GM20431 (cell line): Measurements from ENCODE around the gene WNT9A.
"Not testable (repeated sequence)": the region's sequence is repeated elsewhere in the genome, so short reads cannot be mapped to it uniquely, and the experiment has no call there.

Experiments
- in situ Hi-C: fragments of 300-500 bp; cut with MseI, MboI; formaldehyde crosslinking; loops from one replicate; pipeline ENCODE4 v1.15.0; 2020; ENCODE audit warnings: low sequenced_read_pairs; ENCODE audit not compliant: unreplicated experiment

WNT9A gene, protein sequence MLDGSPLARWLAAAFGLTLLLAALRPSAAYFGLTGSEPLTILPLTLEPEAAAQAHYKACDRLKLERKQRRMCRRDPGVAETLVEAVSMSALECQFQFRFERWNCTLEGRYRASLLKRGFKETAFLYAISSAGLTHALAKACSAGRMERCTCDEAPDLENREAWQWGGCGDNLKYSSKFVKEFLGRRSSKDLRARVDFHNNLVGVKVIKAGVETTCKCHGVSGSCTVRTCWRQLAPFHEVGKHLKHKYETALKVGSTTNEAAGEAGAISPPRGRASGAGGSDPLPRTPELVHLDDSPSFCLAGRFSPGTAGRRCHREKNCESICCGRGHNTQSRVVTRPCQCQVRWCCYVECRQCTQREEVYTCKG

DNA sequence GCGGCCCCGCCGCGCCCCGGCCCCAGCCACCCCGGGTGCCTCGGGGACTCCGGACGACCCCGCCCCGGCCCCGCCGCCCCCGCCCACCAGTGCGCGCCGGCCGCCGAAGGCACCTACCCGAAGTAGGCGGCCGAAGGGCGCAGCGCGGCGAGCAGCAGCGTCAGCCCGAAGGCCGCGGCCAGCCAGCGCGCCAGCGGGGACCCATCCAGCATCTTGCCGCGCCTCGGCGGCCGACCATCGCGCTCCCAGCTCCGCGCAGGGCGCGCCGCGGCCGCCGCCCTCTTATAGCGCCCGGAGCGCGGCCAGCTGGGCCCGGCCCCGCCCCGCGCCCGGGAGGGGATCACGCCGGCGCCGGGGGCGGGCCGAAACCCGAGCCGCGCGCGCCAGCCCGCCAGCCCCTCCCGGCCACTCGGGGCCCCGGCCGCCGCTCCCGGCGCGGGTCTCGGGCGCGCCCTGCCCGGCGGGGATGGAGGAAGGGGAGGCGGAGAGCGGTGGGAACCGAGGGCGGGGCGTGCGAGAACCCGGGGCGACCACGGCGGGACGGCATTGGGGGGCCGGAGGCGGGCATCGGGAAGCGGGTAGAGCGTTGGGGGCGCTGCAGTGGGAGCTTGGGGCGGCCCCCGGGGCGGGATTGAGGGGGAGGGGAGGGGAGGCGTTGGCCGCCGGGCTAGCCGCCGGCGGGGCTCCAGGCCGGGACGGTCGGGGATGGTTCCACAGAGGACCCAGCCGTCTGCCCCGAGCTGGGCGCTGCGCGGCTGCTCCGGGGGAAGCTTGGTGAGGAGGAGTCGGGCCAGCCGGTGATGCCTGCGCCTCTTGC is at the start of gene WNT9A:
WNT9A (minus strand) TSS at position 257 of the 817 bp plus-strand sequence; CDS start at position 212, 45 bp downstream.
- in situ Hi-C loops = no loop called here

GRCh38 chr1:227996187-227996950 is 48.6 kb upstream of the WNT9A start:
- in situ Hi-C loops = no loop called here

DNA sequence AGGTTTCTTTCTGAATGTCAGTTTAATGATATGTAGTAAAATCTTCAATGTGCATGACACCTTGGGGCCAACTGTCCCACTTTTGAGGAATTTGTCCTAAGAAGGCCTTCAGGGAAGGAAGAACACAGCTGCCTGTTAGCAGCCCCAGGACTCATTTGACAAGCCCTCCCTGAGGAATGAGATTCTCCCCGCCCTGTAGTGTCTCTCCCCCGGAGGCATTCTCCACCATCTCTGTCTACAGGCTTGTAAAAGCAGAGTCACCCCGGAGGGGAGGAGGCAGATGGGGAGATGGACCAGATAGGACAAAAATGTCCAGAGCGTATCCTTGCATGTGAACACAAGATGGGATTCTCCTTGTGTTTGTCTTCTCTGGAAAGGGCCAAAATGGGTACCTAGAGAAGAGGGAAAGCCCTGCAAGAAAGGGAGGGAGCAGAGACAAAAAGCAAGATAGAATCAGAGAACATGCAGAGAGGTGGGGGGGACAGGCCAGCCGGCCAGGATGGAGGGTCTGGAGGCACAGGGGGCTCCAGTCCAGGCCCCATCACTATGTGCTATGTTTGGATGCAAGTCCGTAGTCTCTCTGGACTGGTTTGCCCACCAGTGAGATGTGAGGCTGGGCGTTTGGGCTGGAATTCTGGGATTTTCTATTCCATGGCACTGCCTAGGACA is 47.0 kb upstream of the WNT9A start:
- in situ Hi-C loops = no loop called here

DNA sequence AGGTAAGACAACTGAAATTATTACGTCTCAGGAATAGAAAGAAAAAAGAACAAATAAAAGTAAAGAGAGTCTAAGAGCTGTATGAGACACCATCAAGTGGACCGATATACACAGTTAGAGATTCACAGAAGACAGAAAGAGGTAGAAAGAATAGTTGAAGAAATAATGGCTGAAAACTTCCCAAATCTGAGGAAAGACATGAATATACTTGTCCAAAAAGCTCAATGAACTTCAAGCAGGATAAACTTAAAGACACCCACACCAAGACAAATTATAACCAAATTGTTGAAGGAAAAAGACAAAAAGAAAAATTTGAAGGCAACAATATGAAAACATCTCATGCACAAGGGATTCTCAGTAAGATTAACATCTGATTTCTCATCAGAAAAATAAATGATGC is 39.4 kb upstream of the WNT9A start:
- in situ Hi-C loops = no loop called here

DNA sequence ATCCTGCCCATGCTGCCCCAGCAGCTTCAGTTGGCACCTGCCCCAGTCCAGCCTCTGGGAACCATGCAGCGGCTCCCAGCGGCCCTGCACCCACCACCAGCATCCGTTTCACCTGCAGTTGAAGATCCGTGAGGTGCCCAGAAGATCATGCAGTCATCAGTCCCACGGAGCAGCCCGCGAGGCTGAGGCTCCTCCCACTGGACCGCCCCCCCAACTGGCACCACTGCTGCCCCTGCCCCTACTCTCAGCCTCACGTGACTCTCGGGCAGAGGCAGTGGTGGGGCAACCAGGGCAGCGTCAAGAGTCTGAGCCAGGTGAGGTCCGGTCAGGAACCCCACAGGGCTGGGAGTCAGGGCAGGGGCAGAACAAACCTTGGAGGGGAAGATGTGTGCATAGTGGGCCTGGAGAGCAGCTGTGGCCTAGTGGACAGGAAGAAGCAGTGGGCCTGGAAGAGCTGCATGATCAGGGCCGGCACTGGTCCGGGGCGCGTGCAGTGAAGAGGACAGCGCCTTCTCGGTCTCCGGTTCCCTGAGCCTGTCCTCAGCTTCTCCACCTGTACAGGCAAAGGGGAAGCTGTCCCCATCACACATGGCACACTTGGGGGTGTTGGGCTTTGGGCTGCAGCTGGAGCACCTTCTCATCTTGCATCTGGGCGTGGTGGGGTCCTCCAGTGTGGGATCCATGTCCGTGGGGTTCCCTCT is 28.0 kb upstream of the WNT9A start:
- in situ Hi-C loops = not testable (repeated sequence)

DNA sequence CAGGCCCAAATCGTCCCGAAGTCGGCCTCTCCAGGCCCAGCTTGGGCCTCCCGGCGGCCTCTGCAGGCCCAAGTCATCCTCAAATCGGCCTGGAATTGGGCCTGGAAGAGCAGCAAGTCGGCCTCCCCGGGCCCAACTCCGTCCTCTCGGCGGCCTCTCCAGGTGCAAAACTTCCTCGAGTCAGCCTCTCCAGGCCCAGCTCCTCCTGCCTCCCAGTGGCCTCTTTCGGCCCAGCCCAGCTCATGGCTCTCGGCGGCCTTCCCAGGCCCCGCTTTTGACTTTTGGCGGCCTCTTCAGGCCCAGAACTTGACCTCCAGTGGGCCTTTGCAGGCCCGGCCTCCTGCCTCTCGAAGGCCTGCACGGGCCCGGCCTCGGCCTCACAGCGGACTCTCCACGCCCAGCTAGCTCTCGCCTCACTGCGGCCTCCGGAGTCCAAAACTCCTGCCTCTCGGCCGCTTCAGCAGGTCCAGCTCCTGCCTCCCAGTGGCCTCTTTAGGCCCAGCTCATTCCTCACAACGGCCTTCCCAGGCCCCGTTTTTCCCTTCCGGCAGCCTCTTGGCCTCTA is 26.1 kb upstream of the WNT9A start:
- in situ Hi-C loops = not testable (repeated sequence)

GRCh38 chr1:227972843-227973374 is 25.2 kb upstream of the WNT9A start:
- in situ Hi-C loops = not testable (repeated sequence)

DNA sequence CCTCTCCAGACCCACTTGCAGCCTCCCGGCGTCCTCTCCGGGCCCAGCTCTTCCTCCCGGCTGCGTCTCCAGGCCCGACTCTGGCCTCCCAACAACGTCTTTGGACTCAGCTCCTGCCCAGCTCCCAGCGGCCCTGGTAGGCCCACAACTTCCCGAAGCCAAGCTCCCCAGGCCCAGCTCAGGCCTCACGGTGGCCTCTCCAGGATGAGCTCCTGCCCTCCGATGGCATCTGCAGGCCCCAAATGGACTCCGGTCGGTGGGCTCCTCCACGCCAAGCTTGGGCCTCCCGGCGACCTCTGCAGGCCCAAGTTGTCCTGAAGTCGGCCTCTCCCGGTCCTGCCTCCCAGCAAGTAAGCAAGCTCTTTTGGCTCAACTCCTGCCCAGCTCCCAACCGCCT is 24.5 kb upstream of the WNT9A start:
- in situ Hi-C loops = not testable (repeated sequence)

DNA sequence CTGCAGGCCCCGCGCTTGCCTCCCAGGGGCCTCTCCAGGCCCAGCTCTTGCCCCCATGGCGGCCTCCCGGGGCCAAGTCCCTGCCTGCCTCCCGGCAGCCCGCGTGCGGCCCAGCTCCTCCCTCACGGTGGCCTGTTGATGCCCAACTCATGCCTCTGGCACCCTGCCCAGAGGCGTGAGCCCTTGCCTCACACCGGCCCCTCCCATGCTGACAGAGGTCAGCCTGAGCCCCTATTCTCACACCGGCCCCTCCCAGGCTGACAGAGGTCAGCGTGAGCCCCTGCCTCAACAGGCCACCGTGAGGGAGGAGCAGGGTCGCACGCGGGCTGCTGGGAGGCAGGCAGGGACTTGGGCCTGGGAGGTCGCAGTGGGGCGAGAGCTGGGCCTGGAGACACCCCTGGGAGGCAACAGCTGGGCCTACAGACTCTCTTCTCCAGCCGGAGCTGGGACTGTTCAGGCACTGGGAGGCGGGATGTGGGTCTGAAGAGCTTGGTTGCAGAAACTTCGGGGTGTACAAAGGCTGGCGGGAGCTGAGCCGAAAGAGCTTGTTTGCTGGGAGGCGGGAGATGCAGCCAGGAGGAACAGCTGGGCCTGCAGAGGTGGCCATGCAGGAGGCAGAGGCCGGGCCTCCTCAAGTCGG is 24.0 kb upstream of the WNT9A start:
- in situ Hi-C loops = not testable (repeated sequence)

- in situ Hi-C loops = not testable (repeated sequence)
Observed at GRCh38 chr1:227971216-227971615, 23.5 kb upstream of the WNT9A start.

DNA sequence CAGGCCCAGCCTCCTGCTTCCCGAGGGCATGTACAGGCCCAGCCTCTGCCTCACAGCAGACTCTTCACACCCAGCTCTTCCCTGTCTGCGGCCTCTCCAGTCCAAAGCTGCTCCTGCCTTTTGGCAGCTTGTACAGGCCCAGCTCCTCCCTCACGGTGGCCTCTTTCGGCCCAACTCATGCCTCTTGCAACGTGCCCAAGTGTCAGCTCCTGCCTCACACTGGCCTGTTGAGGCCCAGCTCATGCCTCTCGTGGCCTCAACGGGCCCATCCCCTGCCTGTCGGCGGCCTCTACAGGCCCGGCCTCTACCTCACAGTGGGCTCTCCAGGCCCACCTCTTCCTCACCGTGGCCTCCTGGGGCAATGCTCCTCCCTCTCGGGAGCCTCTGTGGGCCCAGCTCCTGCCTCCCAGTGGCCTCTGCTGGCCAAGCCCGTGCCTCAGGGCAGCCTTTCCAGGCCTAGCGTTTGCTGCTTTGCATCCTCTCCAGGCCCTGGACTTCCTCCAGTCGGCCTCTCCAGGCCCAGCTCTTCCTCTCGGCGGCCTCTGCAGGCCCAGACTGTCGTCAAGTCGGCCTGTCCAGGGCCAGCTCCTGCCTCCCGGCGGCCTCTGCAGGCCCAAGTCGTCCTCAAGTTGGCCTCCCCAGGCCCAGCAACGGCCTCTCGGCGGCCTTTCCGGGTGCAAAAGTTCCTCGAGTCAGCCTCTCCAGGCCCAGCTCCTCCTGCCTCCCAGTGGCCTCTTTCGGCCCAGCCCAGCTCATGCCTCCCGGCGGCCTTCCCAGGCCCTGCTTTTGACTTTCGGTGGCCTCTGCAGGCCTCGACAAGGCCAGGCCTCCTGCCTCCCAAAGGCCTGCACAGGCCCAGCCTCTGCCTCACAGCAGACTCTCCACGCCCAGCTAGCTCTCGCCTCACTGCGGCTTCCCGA is 22.6 kb upstream of the WNT9A start:
- in situ Hi-C loops = not testable (repeated sequence)

DNA sequence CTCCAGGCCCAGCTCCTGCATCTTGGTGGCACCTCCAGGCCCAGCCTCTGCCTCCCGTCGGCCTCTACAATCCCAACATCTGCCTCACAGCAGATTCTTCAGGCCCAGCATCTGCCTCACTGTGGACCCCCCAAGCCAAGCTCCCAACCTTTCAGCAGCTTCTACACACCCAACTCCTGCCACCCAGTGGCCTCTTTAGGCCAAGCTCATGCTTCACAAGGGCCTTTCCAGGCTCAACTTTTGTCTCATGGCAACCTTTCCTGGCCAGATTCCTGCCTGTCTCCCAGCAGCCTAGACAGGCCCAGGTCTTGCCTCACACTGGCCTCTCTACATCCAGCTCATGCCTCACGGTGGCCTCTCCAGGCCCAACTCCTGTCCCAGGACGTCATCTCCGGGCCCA is 20.1 kb upstream of the WNT9A start:
- in situ Hi-C loops = not testable (repeated sequence)

DNA sequence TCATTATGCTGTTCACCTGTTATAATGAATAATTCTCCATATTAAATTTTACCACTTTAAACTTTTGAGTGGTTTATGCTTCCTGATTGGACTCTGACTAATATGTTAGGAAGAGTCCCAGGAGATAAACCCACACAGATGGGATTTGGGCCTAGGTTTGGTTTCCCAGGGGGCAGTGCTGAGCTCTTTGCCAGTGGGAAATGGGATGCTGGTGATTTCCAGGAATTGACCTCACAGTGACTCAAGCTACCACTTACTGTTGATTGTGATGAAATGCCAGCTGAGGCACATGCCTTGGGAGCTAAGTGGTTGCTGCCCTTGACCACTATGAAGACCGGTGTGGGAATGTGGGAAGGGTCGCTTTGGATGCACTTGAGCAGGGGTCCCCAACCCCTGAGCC is 19.0 kb upstream of the WNT9A start:
- in situ Hi-C loops = not testable (repeated sequence)

GRCh38 chr1:227961651-227962466 is 14.1 kb upstream of the WNT9A start:
- in situ Hi-C loops = no loop called here

DNA sequence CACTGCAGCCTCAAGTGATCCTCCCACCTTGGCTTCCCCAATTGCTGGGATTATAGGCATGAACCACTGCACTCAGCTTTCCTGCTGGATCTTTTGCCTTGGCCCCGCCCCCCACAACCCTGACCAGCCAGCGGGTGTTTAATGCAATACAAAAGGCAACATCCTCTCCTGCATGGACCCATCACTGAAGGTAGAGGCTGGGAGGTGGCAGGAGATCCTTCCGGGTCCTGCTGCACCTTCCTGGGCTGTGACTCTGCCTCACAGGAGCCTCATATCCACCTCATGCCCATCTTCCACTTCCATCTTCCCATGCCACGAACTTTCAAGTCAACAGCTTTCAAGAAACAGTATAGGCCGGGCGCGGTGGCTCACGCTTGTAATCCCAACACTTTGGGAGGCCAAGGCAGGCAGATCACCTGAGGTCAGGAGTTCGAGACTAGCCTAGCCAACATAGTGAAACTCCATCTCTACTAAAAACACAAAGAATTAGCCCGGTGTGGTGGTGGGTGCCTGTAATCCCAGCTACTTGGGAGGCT is 11.7 kb upstream of the WNT9A start:
- in situ Hi-C loops = no loop called here

GRCh38 chr1:227958617-227959324 is 11.0 kb upstream of the WNT9A start:
- in situ Hi-C loops = no loop called here
